DMS 273 (cell line): Measurements from ENCODE around the gene CCDC3.
"Not testable (repeated sequence)": the region's sequence is repeated elsewhere in the genome, so short reads cannot be mapped to it uniquely, and the experiment has no call there.

Experiments
- DNase-seq: peaks from one replicate; lab custom pipeline; 2025; ENCODE audit not compliant: unreplicated experiment; lab: John Stamatoyannopoulos, UW

The CCDC3 gene

DNA sequence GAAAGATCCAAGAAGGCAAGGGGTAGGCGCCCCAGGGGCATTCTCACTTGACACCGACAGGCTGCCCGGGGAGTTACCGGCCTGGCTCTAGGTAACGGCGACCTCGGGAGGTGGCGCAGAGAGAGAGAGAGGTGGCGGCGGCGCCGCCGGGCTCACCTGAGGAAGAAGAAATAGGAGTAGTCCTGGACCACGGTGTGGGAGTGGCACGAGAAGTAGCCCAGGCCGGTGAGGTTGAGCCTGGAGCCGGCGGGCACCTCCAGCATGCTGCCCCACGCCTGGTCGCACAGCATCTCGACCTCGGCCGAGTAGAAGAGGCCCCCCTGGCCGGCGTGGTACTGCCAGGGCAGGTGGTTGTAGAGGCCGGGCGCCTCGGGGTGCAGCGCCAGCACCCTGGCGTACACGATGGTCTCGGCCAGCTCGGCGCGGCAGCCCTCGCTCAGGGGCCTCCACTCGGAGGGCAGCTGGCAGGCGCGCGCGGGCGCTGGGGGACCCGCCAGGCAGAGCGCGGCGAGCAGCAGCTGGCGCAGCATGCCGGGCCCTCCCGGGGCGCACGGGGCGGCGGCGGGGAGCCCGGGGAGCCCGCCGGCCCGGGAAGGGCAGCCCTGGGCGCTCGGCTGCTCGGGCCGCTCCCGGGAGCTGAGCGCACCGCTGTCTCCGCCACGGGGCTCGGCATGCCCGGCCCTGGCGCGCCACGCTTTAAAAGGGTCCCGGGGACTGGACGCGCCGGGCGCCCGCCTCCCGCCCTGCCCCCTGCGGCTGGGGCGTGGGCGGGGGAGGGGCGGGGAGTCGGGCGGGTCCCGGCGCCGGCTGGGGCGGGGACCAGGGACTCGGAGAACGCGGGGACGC is at the start of gene CCDC3:
Gene CCDC3 (minus strand): TSS at position 673 of the 846 bp plus-strand sequence. CDS start 143 bp downstream, at position 530.
- DNase-seq = peak; percentile 81

DNA sequence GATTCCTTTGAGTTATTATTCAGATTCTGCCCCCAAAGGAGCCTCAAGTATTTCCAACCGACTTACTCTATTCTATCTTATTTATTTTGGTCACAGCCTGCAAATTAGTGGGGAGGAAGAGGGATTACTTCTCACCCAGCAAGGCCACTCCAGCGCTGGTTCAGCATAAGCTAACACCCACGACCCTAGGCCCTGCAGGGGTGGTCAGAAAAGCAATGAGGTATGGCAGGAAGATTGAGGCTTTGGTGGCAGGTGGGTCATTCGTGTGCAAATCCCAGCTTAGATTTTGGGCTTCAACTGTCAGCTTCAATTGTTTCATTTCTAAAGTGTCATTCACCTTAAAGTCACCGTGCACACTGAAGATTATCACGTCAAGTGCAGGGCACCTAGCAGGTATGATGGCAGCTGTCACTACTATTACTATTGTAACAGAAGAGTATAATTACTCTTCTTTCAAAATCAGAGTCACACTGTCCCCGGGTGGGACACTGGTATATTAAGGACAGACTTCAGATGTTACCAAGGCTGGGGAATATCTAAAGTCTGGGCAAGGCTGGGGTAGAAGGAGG is 49.7 kb upstream of the CCDC3 start:
- DNase-seq = no peak

DNA sequence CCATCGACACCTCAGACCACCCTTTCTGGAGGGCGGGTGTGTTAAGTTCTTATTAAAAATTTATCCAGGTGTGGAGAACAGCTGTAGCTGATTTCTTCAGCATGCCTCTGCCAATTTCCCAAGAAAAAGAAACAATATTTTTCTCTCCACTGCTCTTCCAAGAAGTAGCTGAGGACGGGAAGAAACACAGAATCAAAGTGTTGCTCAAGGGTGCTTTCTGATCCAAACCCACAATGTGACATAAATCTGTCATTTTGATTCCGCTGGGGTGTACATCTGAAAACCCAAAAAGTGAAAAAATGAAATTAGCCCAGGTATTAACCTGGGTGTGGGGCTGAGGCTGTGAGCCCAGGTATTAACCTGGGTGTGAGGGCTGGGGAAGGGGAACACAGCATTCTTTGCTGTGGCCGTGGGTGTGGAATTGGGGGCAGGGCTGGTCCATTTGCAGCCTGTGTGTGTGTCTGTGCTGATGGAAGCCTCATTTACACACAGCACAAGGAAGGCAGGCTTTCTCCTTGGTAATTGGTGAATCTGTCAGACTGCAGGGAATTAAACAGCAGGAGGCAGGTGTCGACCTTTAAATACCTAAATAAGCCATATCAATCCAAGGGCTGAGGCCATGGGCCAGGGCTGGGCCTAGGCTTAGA is 48.4 kb upstream of the CCDC3 start:
- DNase-seq = no peak

DNA sequence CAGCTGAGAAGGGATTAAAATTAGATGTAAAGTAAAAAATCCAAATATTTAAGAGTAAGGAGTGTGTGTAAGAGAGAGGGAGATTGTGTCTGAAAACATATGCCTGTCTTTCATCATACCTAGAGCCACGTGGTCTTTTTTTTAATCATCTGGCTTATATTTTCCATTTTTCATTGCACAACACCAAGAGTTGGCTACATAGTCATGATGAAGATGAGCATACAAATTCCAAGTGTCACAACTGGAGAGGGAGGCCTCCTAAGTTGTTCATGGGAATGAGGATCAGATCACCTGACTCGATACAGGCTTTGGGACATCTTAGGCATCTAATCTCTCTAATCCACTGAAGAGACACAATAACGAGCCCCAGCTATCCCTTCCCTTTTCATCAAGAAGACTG is 47.2 kb upstream of the CCDC3 start:
- DNase-seq = no peak

DNA sequence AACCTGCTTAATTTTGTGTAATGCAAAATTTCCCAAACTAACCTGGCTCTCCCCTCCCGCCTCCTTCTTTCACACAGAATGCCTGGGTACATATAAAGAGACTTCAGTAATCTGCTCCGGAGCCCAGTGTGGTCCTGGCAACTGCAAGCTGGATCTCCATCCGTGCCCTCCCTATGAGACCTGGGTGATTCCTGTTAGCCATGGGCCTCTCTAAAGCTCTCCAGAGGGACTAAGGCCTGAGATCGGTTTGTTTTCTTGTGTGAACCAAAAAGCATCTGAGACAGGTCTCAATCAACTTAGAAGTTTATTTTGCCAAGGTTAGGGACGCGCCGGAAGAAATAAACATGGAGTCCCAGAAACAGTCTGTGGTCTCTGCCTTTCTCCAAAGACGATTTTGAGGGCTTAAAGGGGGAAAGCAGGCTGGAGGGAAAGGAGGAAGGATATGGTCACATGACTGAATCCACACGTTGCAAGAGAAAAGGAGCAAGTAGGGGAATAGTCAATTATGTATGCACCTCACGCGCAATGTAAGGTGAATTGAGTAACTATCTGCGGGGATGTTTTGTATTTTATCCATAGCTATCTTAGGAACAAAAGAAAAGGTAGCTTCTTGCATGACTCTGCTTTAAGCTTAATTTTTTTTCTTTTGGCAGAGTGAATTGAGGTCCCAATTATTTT is 46.2 kb upstream of the CCDC3 start:
- no peak for DNase-seq

DNA sequence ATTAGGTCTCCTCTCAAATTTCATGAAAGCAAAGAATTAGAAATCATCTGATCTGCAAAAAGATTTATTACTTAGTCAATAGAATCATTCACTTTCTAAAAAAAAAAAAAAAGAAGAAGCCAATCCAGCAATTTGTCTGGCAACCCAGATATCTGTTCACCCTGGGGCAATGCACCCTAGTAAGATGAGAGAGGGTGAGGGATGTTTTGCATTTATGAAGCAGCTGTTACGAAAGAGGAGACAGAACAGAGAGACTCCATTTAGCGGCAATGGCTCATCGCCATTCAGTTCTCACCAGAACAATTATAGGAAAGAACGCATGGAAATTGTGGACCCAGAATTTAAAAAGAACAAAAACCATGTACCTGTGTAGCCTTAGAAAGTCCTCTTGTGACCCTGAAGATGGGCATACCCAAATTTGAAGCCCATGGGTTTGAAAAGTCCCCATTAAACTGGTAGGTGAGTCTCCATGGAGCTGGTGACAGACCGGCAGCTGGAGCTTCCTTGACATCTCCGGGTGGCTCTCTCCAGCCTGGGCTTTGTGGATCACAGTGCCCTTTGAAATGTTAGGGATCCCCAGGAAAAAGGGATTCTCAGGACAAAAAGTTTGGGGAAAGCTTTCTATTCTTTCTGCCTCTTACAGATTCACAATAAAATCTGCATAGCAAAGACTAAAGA is 45.5 kb upstream of the CCDC3 start:
- no peak for DNase-seq

DNA sequence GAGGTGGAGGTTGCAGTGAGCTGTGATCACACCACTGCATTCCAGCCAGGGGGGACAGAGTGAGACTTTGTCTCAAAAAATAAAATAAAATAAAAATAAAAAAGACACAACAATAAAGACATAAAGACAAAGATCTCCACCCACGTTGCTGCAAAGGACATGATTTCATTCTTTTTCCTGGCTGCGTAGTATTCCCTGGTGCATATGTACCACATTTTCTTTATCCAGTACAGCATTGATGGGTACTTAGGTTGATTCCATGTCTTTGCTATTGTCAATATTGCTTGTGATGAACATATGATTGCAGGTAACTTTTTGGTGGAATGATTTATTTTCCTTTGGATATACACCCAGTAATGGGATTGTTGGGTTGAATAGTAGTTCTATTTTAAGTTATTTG is 42.0 kb upstream of the CCDC3 start:
- DNase-seq = no peak

DNA sequence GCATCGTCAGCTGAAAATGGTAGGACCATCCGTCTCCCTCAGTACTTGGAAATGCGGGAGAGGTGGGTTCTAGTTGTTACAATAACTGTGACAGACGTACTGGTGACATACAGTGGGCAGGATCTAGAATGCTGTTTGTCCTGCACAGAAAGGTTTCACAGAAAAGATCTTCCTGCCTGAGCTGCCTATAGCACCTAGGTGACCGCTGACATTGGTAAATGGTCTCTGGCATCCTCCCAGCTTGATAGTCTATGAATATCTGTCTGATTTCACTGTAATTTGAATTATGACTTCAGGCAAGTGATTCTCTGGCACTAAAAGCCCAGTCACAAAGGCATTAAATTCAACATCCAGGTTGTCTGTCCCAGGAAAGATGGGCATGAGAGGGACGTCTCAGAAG is 38.2 kb upstream of the CCDC3 start:
- DNase-seq = no peak

DNA sequence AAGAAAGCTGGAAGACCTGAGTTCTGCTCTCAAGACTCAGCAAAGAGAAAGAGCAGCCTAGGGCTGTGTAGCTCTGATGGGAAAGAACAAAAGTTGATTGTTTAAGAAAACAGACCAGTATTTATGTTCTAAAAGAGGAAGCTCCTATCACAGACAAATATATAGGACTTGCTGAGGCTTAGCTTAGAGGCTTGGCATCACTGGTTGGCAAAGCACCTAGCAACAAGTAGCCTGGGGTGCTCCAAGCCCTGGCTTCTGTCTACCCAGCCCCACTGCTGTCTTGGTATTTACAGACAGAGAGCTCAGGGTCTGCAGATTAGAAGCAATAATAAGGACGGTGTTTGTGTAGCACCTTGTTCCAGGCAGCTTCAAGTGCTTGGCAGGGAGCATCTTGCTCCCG is 36.9 kb upstream of the CCDC3 start:
- no peak for DNase-seq

DNA sequence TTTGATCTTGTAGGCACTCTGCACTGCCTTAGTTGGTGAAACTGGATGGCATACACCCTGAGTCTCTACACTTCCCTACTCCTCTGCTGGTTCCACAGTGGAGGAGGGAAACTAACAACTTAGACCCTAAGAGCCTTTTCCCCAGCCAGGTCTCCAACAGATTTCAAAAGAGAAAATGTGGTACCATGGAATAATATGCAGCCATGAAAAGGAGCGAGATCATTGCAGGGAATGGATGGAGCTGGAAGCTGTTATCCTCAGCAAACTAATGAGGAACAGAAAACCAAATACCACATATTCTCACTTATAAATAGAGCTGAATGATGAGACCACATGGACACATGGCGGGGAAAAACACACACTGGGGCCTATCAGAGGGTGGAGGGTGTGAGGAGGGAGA is 36.3 kb upstream of the CCDC3 start:
- DNase-seq = no peak

DNA sequence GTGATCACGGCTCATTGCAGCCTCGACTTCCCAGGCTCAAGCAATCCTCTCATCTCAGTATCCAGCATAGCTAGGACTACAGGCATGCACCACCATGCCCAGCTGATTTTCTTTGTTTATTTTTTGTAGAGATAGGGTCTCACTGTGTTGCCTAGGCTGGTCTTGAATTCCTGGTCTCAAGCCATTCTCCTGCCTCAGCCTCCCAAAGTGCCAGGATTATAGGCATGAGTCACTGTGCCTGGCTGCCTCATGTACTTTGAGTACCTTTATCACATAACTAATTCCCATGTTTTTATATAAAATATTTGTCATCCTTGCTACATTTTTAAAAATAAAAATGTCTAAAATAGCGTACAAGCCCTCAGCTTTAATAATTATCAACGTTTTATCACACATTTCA is 35.3 kb upstream of the CCDC3 start:
- no peak for DNase-seq

DNA sequence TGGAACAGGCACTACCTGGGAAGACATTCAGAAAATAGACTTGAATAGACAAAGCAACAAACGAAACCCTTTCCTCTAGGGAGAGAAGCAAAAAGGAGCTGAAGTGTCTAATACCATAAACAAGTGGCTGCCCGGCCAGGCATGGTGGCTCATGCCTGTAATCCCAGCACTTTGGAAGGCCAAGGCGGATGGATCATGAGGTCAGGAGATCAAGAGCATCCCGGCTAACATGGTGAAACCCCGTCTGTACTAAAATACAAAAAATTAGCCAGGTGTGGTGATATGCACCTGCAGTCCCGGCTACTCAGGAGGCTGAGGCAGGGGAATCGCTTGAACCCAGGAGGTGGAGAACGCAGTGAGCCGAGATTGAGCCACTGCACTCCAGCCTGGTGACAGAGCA is 34.2 kb upstream of the CCDC3 start:
- DNase-seq = not testable (repeated sequence)

DNA sequence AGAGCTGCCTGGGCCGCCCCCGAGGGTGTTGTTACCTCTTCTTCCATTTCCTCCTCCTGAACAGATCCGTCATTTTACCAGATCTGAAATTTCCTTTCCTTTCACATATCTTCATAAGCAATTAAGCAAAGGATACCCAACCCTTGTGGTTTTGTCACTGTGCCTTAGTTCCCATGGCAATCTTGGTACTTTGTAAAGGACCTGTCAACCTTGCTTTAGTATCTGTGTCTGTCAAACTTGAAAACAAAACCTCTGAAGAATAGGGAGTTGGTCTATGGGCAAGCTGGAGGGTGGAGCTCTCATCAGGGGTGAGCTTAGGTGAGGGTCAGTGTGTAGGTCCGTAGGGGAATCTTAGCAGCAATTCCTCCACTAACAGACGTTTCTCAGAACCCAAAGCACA is 25.4 kb upstream of the CCDC3 start:
- DNase-seq = no peak

DNA sequence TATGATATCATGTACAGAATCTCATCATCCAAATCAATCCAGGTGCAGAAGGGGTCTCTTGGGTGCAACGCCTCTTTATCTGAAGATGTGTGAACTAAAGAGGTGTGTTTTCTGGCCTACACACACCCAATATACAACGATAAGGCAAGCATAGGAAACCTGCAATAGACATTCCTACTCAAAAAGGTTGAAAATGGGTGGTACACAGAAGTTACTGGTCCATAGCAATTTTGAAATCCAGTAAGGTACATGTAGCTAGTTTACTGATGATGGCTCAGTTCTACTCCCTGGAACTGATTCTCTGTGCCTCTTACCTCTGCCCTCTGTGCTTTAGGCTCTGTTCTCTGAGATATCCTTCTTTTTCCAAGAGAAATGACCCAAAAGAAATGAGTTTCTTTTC is 22.2 kb upstream of the CCDC3 start:
- DNase-seq = no peak

DNA sequence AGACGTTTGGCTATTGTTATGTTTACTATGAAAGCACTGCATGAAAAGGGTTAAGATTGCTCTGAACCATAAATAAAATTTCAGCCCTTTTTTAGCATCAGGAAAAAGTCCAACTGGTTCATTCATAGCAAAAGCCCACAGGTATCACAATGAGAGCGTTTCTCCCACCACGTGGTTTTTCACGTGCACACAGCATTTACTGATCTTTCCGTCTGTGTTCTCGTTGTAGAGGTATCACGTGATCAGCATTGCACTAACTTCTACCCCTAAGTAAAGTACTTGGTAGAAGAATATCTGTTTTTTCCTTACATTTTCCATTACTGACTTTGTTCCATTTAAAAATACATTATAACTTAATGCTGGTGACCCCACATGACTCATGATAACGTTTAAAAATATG is 17.8 kb upstream of the CCDC3 start:
- DNase-seq = no peak

DNA sequence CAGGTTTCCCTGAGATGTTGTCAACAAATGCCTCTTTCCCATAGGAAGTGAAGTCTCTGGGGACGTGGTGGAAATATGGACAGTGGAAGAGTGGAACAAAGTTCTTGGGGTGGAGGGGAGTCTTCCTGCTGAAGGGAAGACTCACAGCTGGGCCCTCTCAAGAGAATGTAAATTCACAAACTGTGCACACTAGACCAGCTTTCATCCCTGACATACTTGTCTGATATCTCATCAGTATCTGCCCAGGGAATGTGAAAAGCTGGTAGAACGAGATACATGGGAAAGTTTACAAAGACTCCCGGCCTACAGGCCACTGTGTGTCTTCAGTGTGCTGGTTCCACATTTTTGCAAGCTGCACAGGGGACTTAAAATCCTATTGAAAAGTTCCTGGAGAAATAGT is 16.7 kb upstream of the CCDC3 start:
- DNase-seq = no peak

DNA sequence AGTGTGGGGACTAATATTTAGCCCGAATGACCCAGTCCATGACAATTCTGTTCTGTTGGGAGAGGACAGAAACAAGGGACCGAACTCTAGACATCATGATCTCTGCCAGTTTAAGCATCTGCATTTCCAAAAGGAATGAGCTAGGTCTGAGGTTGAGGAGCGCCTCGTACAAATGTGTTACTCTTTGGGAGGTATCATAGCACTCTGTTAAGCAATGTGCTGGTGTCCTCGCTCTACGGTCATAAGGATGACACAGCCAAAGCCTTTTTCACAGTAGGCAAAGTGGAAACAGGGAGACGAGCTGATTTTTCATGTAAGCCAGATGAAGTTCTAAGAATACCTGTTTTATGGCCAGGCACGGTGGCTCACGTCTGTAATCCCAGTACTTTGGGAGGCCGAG is 15.4 kb upstream of the CCDC3 start:
- no peak for DNase-seq

DNA sequence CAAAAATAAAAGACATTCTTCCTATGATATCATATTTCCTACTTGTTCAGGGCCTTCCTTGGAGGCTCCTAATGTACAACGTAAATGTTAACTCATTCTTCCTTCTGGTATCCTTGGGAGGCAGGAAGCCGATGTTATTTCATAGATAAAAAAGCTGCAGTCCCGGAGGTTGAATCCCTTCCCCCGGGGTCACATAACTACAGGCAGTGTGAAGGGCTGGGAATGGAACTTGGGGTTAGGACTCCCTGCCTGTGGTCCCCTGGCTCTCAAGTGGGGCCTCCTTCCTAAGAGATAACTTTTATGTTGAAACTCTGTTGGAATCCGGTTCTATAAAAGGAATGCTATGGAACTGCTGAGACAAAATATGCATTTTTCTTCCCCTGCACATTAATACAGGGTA is 14.9 kb upstream of the CCDC3 start:
- DNase-seq = no peak

DNA sequence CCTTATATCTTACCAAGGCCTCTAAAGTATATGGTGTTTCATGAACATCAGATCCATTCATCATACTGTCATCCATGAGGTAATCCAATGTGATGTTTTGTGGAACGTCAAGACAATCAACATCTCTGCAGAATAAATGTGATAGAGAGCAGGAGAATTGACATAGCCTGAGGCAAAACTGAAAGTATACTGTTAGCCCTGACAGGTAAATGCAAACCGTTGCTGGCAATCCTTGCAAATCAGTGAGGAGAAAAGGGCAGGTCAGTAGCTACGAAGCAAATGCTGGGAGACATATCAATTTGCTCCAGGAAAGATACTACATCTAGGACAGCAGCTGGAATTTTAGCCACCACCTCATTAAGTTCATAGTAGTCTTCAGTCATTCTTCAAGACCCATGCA is 4.5 kb upstream of the CCDC3 start:
- DNase-seq = no peak

DNA sequence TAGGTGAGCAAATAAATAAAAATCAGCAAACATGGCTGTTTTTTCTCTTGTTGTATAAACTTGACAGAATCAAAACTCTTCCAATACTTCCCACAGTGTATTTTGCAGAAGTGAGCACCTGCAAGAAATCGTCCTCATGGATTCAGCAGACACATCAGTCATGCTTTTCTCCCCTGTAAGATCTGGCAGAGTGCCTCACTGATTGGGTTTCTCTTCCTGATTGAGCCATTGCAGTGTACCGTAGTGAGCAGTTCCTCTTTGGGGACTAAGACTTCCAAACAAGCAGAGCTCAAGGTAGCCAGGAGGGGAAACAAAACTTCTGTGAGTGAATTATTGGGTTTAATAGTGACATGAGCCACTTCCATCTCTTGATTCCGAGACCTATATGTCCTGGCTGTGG is 2.2 kb upstream of the CCDC3 start:
- no peak for DNase-seq

DNA sequence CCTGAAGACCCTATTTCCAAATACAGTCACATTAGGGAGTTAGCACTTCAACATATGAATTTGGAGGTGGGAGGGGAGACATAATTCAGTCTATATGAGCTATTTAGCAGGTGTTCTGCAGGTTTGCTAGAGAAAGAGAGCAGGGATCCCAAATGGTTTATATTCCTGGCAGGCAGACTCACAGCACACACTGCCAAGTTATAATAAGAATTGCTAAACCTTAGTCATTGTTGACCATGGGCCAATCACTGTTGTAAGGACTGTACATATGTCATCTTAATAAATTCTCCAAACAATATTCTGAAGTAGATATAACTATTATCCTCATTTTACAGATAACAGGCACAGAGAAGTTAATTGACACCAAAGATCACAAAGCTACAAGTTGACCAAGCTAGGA is 1.5 kb upstream of the CCDC3 start:
- DNase-seq = no peak
